Liver (tissue), 9 donors: ENCODE data around the gene PCED1B. TPM values are rescaled to one million over a fixed set of nuclear protein-coding genes. Genes with fewer than 3 reads are reported as not detected.

ENCODE experiments used
- DNase-seq: peaks from one replicate; pipeline ENCODE4 v3.0.0-alpha.2; 2017; ENCODE audit warnings: low spot score
- H3K27ac ChIP-seq, 2 donors: one replicate each; pipeline ENCODE4 v1.7.0; 2013; ENCODE audit warnings: inconsistent platforms in 2 of 2, low read length in 2 of 2, control low read depth in 1 of 2, low read depth in 1 of 2, mild to moderate bottlenecking in 1 of 2
- H3K27me3 ChIP-seq, 4 donors: one replicate each; pipeline versions ENCODE4 v1.6.1 to v1.7.0; 2013; ENCODE audit warnings: low read length in 3 of 4, inconsistent platforms in 1 of 4, mild to moderate bottlenecking in 1 of 4, moderate library complexity in 1 of 4; ENCODE audit not compliant: control insufficient read depth in 4 of 4, insufficient read depth in 4 of 4
- H3K36me3 ChIP-seq, 4 donors: one replicate each; pipeline versions ENCODE4 v1.6.1 to v1.7.0; 2013; ENCODE audit warnings: low read length in 3 of 4, mild to moderate bottlenecking in 3 of 4, low read depth in 1 of 4, moderate library complexity in 1 of 4; ENCODE audit not compliant: control insufficient read depth in 4 of 4, insufficient read depth in 3 of 4
- H3K4me1 ChIP-seq, 4 donors: one replicate each; pipeline versions ENCODE4 v1.6.1 to v1.7.0; 2013; ENCODE audit warnings: low read length in 3 of 4, mild to moderate bottlenecking in 3 of 4, moderate library complexity in 1 of 4; ENCODE audit not compliant: control insufficient read depth in 4 of 4, insufficient read depth in 4 of 4
- H3K4me3 ChIP-seq, 3 donors: one replicate each; pipeline versions ENCODE4 v1.6.1 to v1.7.0; 2013; ENCODE audit warnings: low read length in 3 of 3, control low read depth in 1 of 3, low read depth in 1 of 3, mild to moderate bottlenecking in 1 of 3
- H3K9ac ChIP-seq, 2 donors: one replicate each; pipeline ENCODE4 v1.7.0; 2013; ENCODE audit warnings: low read length in 2 of 2, mild to moderate bottlenecking in 2 of 2, moderate library complexity in 2 of 2, control low read depth in 1 of 2, low read depth in 1 of 2
- H3K9me3 ChIP-seq, 4 donors: one replicate each; pipeline versions ENCODE4 v1.6.1 to v1.7.0; 2013; ENCODE audit warnings: low read length in 3 of 4; ENCODE audit not compliant: control insufficient read depth in 4 of 4
- ATF3 ChIP-seq: IDR thresholded peaks from 2 replicates; pipeline ENCODE4 v1.6.1; 2016; ENCODE audit warnings: antibody characterized with exemption
- EGR1 ChIP-seq, 2 donors: IDR thresholded peaks; 2 replicates each; pipeline ENCODE4 v1.6.1; 2016 to 2018; ENCODE audit warnings: antibody characterized with exemption in 2 of 2, low read depth in 2 of 2
- FOXA1 ChIP-seq: IDR thresholded peaks from 2 replicates; pipeline ENCODE4 v1.6.1; 2016; ENCODE audit warnings: antibody characterized with exemption
- HNF4A ChIP-seq, 2 donors: conservative IDR thresholded peaks; 2 replicates each; pipeline ENCODE4 v1.6.1; 2016; ENCODE audit warnings: antibody characterized with exemption in 2 of 2, mild to moderate bottlenecking in 2 of 2
- HNF4G ChIP-seq: IDR thresholded peaks from 2 replicates; pipeline ENCODE4 v1.6.1; 2016; ENCODE audit warnings: antibody characterized with exemption
- JUND ChIP-seq, 2 donors: IDR thresholded peaks; 2 replicates each; pipeline ENCODE4 v1.6.1; 2016; ENCODE audit warnings: antibody characterized with exemption in 2 of 2
- MAX ChIP-seq: IDR thresholded peaks from 2 replicates; pipeline ENCODE4 v1.6.1; 2016; ENCODE audit warnings: antibody characterized with exemption
- NR2F2 ChIP-seq: IDR thresholded peaks from 2 replicates; pipeline ENCODE4 v1.6.1; 2016; ENCODE audit warnings: antibody characterized with exemption
- RAD21 ChIP-seq, 2 donors: IDR thresholded peaks; 2 replicates each; pipeline ENCODE4 v1.6.1; 2016; ENCODE audit warnings: antibody characterized with exemption in 2 of 2, mild to moderate bottlenecking in 2 of 2
- SP1 ChIP-seq: IDR thresholded peaks from 2 replicates; pipeline ENCODE4 v1.6.1; 2018; ENCODE audit warnings: antibody characterized with exemption, mild to moderate bottlenecking
- TAF1 ChIP-seq: conservative IDR thresholded peaks from 2 replicates; pipeline ENCODE4 v1.6.1; 2016; ENCODE audit warnings: antibody characterized with exemption, mild to moderate bottlenecking
- YY1 ChIP-seq: IDR thresholded peaks from 2 replicates; pipeline ENCODE4 v1.6.1; 2016; ENCODE audit warnings: antibody characterized with exemption, mild to moderate bottlenecking
- WGBS: extraction: QIAGEN DNeasy Blood & Tissue Kit; methylation state at CpG from one replicate; pipeline ENCODE4 v1.1.7; 2013; 5-methylcytosine and 5-hydroxymethylcytosine counted together
- polyA plus RNA-seq, 2 donors: library from polyadenylated mRNA; stranded (reverse) in 1 of 2; unstranded in 1 of 2; fragments of 200-250 nt in 1 of 2; fragments of >200 nt in 1 of 2; fragmentation: Nextera tagmentation in 1 of 2; extraction: Ambion mirVana in 1 of 2; gene quantifications; one replicate each; pipeline versions ENCODE4 v1.2.1 to v1.2.3, GENCODE V29; 2013 to 2015
- total RNA-seq, 2 donors: library from RNA; depleted of rRNA; stranded (reverse); fragments of >200 nt; gene quantifications; one replicate each; pipeline ENCODE4 v1.2.3, GENCODE V29; 2014
- TF ChIP-seq, protein P1 (sequence below): IDR thresholded peaks from 2 replicates; pipeline ENCODE4 v1.6.1; 2016; ENCODE audit warnings: antibody characterized with exemption, mild to moderate bottlenecking
- TF ChIP-seq, protein P2 (sequence below): IDR thresholded peaks from 2 replicates; pipeline ENCODE4 v1.6.1; 2016; ENCODE audit warnings: antibody characterized with exemption
- donor health status: healthy.
- donor health status: healthy.
- donor health status: healthy.
- donor health status: healthy.
- donor health status: healthy.

Gene PCED1B
- total and polyA plus RNA-seq, 4 donors, result 0.51 to 1.8 (median 1.1) TPM

DNA sequence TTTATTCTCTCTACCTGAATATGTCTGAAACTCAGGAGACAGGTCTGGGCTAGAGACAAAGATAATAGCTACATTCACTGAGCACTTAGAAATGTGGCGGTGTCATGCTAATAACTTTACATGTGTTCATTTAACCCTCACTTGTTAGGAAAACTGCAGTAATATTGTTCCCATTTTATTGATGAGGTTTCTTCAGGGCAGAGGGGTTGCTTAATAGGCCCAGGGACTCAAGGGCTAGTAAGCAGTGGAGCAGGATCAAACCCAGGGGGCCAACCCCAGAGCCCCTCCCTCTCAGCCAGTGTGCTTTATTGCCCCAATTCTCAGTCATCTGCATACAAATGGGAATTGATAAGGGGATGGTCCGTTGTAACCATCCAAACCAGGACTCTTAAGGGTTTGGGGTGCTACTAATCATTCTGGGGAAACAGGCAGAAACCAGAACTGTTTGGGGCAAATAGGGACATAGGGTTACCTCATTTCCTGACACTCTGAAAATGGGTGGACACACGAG, 143.2 kb downstream of the PCED1B start:
- H3K36me3 ChIP-seq, result no peaks in the 10 kb centered on the region
- no peak for DNase-seq
- peak overlapping the region in 1 of 2 donors; percentile 78 for H3K27ac ChIP-seq
- 76% methylated on average over 3 of the region's 3 CpGs for WGBS
- TF ChIP-seq MAX (no peak), TAF1 (no peak), HNF4G (no peak)
- no peaks in the 10 kb centered on the region for H3K27me3 ChIP-seq
- no peaks in the 10 kb centered on the region for H3K9me3 ChIP-seq
- no peak overlapping the region for H3K4me3 ChIP-seq
- H3K9ac ChIP-seq, result peak overlapping the region in 1 of 2 donors; percentile 9
- H3K4me1 ChIP-seq, result peaks cover 11 to 35% (median 24%) of the 10 kb centered on the region in 4 donors

DNA sequence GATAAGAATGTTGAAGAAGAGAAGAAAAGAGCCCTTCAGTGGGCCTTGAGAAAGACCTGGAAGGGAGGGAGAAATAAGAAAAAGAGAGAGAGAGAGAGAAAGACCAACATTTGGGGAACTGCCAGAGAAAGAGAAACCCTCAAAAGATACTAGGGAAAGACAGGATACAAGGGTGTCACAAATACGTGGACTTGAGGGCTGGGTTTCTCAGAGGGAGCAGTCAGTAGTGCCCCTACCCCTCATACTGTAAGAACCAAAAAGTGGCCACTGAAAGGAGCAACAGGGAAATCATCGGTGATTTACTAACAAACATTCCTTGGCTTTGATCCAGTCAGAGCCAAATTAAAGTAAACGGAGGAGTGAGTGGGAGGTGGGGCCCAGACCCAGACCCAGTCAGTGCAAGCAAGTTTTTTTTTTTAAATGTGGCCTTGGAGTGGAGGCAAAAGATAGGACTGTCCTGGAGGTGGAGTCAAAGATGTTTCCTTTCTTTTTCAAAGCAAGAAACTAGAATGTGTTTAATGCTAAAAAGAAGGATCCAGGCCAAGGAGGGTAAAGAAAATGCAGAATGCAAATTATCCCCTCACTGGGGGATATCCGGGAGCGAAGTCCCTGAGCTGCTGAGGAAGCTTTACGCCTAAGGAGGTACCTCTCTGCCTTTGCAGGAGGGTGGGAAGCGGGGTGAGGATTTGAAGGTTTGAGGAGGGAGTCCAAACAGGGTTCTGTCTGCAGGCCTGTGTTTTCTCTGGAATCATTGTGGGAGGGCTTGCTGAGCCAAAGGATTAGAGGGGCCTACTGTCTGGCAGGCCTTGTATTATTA, 143.8 kb downstream of the PCED1B start:
- H3K27ac ChIP-seq, result peak overlapping the region; percentile 78 to 82
- no peaks in the 10 kb centered on the region for H3K9me3 ChIP-seq
- H3K4me1 ChIP-seq, result peaks cover 11 to 35% (median 25%) of the 10 kb centered on the region in 4 donors
- TF ChIP-seq HNF4G, result no peak
- no peak for TF ChIP-seq RAD21 (IDR thresholded peaks at IDR 0.05)
- no peak for TF ChIP-seq MAX
- TF ChIP-seq, protein P1, sequence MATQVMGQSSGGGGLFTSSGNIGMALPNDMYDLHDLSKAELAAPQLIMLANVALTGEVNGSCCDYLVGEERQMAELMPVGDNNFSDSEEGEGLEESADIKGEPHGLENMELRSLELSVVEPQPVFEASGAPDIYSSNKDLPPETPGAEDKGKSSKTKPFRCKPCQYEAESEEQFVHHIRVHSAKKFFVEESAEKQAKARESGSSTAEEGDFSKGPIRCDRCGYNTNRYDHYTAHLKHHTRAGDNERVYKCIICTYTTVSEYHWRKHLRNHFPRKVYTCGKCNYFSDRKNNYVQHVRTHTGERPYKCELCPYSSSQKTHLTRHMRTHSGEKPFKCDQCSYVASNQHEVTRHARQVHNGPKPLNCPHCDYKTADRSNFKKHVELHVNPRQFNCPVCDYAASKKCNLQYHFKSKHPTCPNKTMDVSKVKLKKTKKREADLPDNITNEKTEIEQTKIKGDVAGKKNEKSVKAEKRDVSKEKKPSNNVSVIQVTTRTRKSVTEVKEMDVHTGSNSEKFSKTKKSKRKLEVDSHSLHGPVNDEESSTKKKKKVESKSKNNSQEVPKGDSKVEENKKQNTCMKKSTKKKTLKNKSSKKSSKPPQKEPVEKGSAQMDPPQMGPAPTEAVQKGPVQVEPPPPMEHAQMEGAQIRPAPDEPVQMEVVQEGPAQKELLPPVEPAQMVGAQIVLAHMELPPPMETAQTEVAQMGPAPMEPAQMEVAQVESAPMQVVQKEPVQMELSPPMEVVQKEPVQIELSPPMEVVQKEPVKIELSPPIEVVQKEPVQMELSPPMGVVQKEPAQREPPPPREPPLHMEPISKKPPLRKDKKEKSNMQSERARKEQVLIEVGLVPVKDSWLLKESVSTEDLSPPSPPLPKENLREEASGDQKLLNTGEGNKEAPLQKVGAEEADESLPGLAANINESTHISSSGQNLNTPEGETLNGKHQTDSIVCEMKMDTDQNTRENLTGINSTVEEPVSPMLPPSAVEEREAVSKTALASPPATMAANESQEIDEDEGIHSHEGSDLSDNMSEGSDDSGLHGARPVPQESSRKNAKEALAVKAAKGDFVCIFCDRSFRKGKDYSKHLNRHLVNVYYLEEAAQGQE, result no peak
- no peak for TF ChIP-seq YY1
- TF ChIP-seq FOXA1, result no peak
- TF ChIP-seq NR2F2, result no peak
- TF ChIP-seq, protein P2, sequence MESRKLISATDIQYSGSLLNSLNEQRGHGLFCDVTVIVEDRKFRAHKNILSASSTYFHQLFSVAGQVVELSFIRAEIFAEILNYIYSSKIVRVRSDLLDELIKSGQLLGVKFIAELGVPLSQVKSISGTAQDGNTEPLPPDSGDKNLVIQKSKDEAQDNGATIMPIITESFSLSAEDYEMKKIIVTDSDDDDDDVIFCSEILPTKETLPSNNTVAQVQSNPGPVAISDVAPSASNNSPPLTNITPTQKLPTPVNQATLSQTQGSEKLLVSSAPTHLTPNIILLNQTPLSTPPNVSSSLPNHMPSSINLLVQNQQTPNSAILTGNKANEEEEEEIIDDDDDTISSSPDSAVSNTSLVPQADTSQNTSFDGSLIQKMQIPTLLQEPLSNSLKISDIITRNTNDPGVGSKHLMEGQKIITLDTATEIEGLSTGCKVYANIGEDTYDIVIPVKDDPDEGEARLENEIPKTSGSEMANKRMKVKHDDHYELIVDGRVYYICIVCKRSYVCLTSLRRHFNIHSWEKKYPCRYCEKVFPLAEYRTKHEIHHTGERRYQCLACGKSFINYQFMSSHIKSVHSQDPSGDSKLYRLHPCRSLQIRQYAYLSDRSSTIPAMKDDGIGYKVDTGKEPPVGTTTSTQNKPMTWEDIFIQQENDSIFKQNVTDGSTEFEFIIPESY, result no peak
- no peak for TF ChIP-seq SP1
- TF ChIP-seq ATF3, result no peak
- TF ChIP-seq HNF4A (conservative IDR thresholded peaks at IDR 0.05), result no peak
- no peak for TF ChIP-seq TAF1
- TF ChIP-seq JUND (IDR thresholded peaks at IDR 0.05), result no peak
- TF ChIP-seq EGR1 (IDR thresholded peaks at IDR 0.05; ENCODE audit: low read depth in 2 of 2), result no peak
- H3K36me3 ChIP-seq, result no peaks in the 10 kb centered on the region
- peak overlapping the region in 1 of 2 donors; percentile 43 for H3K9ac ChIP-seq
- DNase-seq, result no peak
- H3K4me3 ChIP-seq, result no peak overlapping the region
- WGBS, result 48% methylated on average over 7 of the region's 7 CpGs
- H3K27me3 ChIP-seq, result no peaks in the 10 kb centered on the region
